DND-41 (cell line): ENCODE data around the gene TTBK2.

Experiments
- EZH2 ChIP-seq: IDR thresholded peaks from 3 replicates; pipeline ENCODE4 v1.6.1; 2012; ENCODE audit warnings: borderline replicate concordance, low read depth, mild to moderate bottlenecking, moderate library complexity, low read length, inconsistent platforms; ENCODE audit not compliant: severe bottlenecking
- TF ChIP-seq, protein P1 (sequence below): IDR thresholded peaks from 2 replicates; pipeline ENCODE4 v1.5.1; 2012; ENCODE audit warnings: borderline replicate concordance, low read length, moderate library complexity, mild to moderate bottlenecking; ENCODE audit not compliant: poor library complexity, severe bottlenecking; ENCODE audit errors: extremely low read depth

DNA sequence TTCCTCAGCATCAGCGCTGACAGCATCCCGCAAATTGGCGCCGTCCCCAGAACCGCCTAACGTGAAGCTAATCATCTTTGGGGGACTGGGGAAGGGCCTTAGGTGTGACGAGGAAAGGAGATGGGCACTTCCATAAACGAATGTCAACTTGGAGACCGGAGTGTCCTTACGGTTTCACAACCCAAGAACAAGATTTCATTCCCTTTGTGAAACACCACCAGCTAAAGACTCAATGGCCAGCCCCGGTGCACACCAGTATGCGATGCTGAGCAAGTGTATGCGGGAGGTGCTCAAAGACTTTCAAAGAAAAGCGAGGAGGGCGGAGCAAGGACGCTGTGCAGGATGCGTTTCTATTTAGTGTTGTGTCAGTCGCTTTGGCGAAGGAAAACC lies 759 bp upstream of the TTBK2 start:
- TF ChIP-seq EZH2, result no peak
- TF ChIP-seq, protein P1, sequence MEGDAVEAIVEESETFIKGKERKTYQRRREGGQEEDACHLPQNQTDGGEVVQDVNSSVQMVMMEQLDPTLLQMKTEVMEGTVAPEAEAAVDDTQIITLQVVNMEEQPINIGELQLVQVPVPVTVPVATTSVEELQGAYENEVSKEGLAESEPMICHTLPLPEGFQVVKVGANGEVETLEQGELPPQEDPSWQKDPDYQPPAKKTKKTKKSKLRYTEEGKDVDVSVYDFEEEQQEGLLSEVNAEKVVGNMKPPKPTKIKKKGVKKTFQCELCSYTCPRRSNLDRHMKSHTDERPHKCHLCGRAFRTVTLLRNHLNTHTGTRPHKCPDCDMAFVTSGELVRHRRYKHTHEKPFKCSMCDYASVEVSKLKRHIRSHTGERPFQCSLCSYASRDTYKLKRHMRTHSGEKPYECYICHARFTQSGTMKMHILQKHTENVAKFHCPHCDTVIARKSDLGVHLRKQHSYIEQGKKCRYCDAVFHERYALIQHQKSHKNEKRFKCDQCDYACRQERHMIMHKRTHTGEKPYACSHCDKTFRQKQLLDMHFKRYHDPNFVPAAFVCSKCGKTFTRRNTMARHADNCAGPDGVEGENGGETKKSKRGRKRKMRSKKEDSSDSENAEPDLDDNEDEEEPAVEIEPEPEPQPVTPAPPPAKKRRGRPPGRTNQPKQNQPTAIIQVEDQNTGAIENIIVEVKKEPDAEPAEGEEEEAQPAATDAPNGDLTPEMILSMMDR, result no peak
